DND-41 (cell line): ENCODE results near the gene RTN4RL1.
"Not testable (repeated sequence)": the region's sequence is repeated elsewhere in the genome, so short reads cannot be mapped to it uniquely, and the experiment has no call there.

Experiments
- ATAC-seq: fragments of 200-7000 bp; cut with Tn5 transposase; 3 replicates; pipeline ENCODE4 v1.9.1; 2021; ENCODE audit warnings: low read depth; ENCODE audit not compliant: insufficient read depth
- DNase-seq: peaks from one replicate; pipeline ENCODE4 v3.0.0-alpha.2; 2020
- H2AFZ ChIP-seq: 2 replicates; pipeline ENCODE4 v1.6.0; 2012; ENCODE audit warnings: low read depth, low read length
- H3K27ac ChIP-seq: 2 replicates; pipeline ENCODE4 v1.5.1; 2012; ENCODE audit warnings: low read length, inconsistent platforms
- H3K27me3 ChIP-seq: fragments of 200-600 bp; sonication (generic); 2 replicates; pipeline ENCODE4 v1.6.0; 2012; ENCODE audit warnings: low read length, mild to moderate bottlenecking, inconsistent platforms; ENCODE audit not compliant: insufficient read depth, poor library complexity
- H3K36me3 ChIP-seq: 2 replicates; pipeline ENCODE4 v1.5.1; 2012; ENCODE audit warnings: low read length, inconsistent platforms; ENCODE audit not compliant: insufficient read depth
- H3K4me1 ChIP-seq: 2 replicates; pipeline ENCODE4 v1.5.1; 2012; ENCODE audit warnings: mild to moderate bottlenecking, low read length; ENCODE audit not compliant: insufficient read depth
- H3K4me2 ChIP-seq: 2 replicates; pipeline ENCODE4 v1.6.0; 2012; ENCODE audit warnings: mild to moderate bottlenecking, moderate library complexity, low read length, inconsistent platforms; ENCODE audit not compliant: insufficient read depth
- H3K4me3 ChIP-seq, 2 experiments: fragments of 200-600 bp in 1 of 2; shearing (Covaris generic) in 1 of 2; 2 replicates each; pipeline ENCODE4 v1.5.1; 2012 to 2016; ENCODE audit warnings: inconsistent platforms in 2 of 2, low read length in 2 of 2, mild to moderate bottlenecking in 2 of 2, low read depth in 1 of 2, moderate library complexity in 1 of 2
- H3K79me2 ChIP-seq: 2 replicates; pipeline ENCODE4 v1.6.0; 2012; ENCODE audit warnings: low read length, inconsistent platforms; ENCODE audit not compliant: insufficient read depth
- H3K9ac ChIP-seq: 2 replicates; pipeline ENCODE4 v1.6.0; 2012; ENCODE audit warnings: low read depth, mild to moderate bottlenecking, inconsistent platforms, low read length, moderate library complexity
- H3K9me3 ChIP-seq: 2 replicates; pipeline ENCODE4 v1.5.1; 2012; ENCODE audit warnings: low read length, moderate library complexity, mild to moderate bottlenecking, inconsistent platforms; ENCODE audit not compliant: insufficient read depth, severe bottlenecking
- H4K20me1 ChIP-seq: 2 replicates; pipeline ENCODE4 v1.6.0; 2012; ENCODE audit warnings: low read length; ENCODE audit not compliant: insufficient read depth
- CTCF ChIP-seq: IDR thresholded peaks from 2 replicates; pipeline ENCODE4 v1.5.1; 2012; ENCODE audit warnings: borderline replicate concordance, low read length, moderate library complexity, mild to moderate bottlenecking; ENCODE audit not compliant: poor library complexity, severe bottlenecking; ENCODE audit errors: extremely low read depth
- EZH2 ChIP-seq: IDR thresholded peaks from 3 replicates; pipeline ENCODE4 v1.6.1; 2012; ENCODE audit warnings: borderline replicate concordance, low read depth, mild to moderate bottlenecking, moderate library complexity, low read length, inconsistent platforms; ENCODE audit not compliant: severe bottlenecking

Gene RTN4RL1

GRCh38 chr17:2015314-2015713, 9.8 kb downstream of the RTN4RL1 start:
- Histone ChIP-seq H3K27me3 (peaks cover 31% of the 10 kb centered on the region), H3K4me2 (no peak overlapping the region), H3K27ac (no peak overlapping the region), H3K4me3 (no peak overlapping the region), H3K4me1 (peaks cover 11% of the 10 kb centered on the region), H3K9ac (no peak overlapping the region), H3K36me3 (no peaks in the 10 kb centered on the region), H4K20me1 (no peaks in the 10 kb centered on the region; the same call in 1 of the 2 replicates), H2AFZ (no peak overlapping the region), H3K79me2 (no peaks in the 10 kb centered on the region), H3K9me3 (no peaks in the 10 kb centered on the region)
- DNase-seq (no peak), ATAC-seq (no peak)
- TF ChIP-seq CTCF (no peak), EZH2 (no peak)

- Histone ChIP-seq H2AFZ (no peak overlapping the region), H3K27me3 (peaks cover 17% of the 10 kb centered on the region), H3K9ac (no peak overlapping the region), H3K4me1 (peaks cover 11% of the 10 kb centered on the region), H3K36me3 (no peaks in the 10 kb centered on the region), H3K9me3 (no peaks in the 10 kb centered on the region), H4K20me1 (no peaks in the 10 kb centered on the region; the same call in 1 of the 2 replicates), H3K27ac (no peak overlapping the region), H3K79me2 (no peaks in the 10 kb centered on the region), H3K4me2 (no peak overlapping the region), H3K4me3 (no peak overlapping the region)
- no peak for ATAC-seq
- TF ChIP-seq EZH2 (no peak), CTCF (no peak)
- no peak for DNase-seq
Measured at GRCh38 chr17:2013994-2014317, 11.2 kb downstream of the RTN4RL1 start.

GRCh38 chr17:2013220-2013993, 11.7 kb downstream of the RTN4RL1 start:
- H3K4me2 ChIP-seq, ATAC-seq, H3K79me2 ChIP-seq, H2AFZ ChIP-seq, H3K9ac ChIP-seq, H3K9me3 ChIP-seq, H4K20me1 ChIP-seq, H3K36me3 ChIP-seq, H3K27ac ChIP-seq, H3K4me3 ChIP-seq, DNase-seq: not testable (repeated sequence)
- Histone ChIP-seq H3K27me3 (peaks cover 11% of the 10 kb centered on the region), H3K4me1 (peaks cover 11% of the 10 kb centered on the region)

DNA sequence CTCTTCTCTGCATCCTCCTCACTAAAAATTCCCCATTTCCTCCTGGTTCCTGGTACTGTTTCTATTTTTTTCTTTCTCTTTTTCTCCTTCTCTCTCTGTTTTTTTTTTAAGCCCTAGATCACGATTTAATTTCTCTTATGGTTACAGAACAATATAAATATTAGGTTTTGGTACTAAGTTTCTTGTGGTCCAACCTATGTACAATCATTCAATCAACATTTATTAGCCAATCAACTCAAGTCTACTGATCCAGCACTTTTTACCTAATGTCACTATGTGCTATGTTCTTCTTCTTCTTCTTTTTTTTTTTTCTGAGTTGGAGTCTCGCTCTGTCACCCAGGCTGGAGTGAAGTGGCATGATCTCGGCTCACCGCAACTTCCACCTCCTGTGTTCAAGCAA, 12.6 kb downstream of the RTN4RL1 start:
- Histone ChIP-seq H3K4me2 (no peak overlapping the region), H3K9ac (no peak overlapping the region), H2AFZ (no peak overlapping the region), H3K36me3 (no peaks in the 10 kb centered on the region), H3K4me3 (no peak overlapping the region), H4K20me1 (no peaks in the 10 kb centered on the region; the same call in 1 of the 2 replicates), H3K4me1 (peaks cover 11% of the 10 kb centered on the region), H3K27me3 (peaks cover 6% of the 10 kb centered on the region), H3K27ac (no peak overlapping the region), H3K79me2 (no peaks in the 10 kb centered on the region), H3K9me3 (no peaks in the 10 kb centered on the region)
- DNase-seq (no peak), ATAC-seq (no peak)
- TF ChIP-seq CTCF = no peak
- no peak for TF ChIP-seq EZH2
